BLaER1 (cell line): ENCODE data around the gene LSP1.

ENCODE experiments used
- H3K27ac ChIP-seq: shearing (Covaris generic); formaldehyde crosslinking; 2 replicates; pipeline ENCODE4 v1.8.1; 2022
- H3K27me3 ChIP-seq: shearing (Covaris generic); formaldehyde crosslinking; 2 replicates; pipeline ENCODE4 v1.8.1; 2022
- H3K36me3 ChIP-seq: shearing (Covaris generic); formaldehyde crosslinking; 2 replicates; pipeline ENCODE4 v1.8.1; 2022
- H3K4me1 ChIP-seq: shearing (Covaris generic); formaldehyde crosslinking; 2 replicates; pipeline ENCODE4 v1.8.1; 2022
- H3K4me2 ChIP-seq: shearing (Covaris generic); formaldehyde crosslinking; 2 replicates; pipeline ENCODE4 v1.8.1; 2022
- H3K4me3 ChIP-seq: shearing (Covaris generic); formaldehyde crosslinking; 2 replicates; pipeline ENCODE4 v1.8.1; 2022
- H3K9ac ChIP-seq: shearing (Covaris generic); formaldehyde crosslinking; 2 replicates; pipeline ENCODE4 v1.8.1; 2022
- H3K9me3 ChIP-seq: shearing (Covaris generic); formaldehyde crosslinking; 2 replicates; pipeline ENCODE4 v1.8.1; 2022
- H4K20me1 ChIP-seq: shearing (Covaris generic); formaldehyde crosslinking; 2 replicates; pipeline ENCODE4 v1.8.1; 2022
- Cebpa-rat ChIP-seq: shearing (Covaris generic); IDR thresholded peaks from 2 replicates; pipeline ENCODE4 v1.8.1; 2022

LSP1 gene

DNA sequence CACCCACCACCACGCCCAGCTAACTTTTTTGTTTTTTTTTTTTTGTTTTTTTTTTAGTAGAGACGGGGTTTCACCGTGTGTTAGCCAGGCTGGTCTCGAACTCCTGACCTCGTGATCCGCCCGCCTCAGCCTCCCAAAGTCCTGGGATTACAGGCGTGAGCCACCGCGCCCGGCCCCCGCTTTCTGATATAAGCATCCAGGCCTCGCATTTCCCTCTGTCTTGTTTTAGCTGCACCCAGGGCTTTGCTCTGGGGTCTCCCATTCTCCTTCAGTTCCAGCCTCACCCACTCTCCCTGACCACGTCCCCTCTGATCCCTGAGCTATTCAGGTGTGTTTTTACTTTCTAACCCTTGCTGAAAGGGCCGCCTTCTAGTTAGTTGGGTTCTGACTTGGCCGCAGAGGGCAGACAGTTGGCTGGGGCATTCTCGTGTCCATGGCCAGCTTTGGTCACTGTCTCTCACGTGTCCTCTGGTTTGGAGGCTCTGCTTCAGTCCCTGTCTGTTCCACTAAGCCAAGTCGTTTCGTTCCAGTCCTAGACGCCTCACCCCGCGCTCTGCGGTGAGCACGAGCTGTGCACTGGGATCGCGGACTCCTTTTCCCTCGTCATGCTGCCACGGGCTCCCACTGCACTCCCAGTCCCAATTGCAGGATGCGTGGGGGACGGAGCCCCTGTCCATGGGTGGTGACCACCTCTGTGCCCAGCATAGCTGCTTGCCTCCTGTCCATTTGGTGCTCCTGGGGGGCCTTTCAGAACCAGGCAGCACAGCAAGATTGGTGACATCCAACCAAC, 60.6 kb downstream of the LSP1 start:
- no peaks in the 10 kb centered on the region for H3K27me3 ChIP-seq
- peaks cover 45% of the 10 kb centered on the region for H3K4me1 ChIP-seq
- H3K9ac ChIP-seq: no peak overlapping the region
- H3K27ac ChIP-seq: no peak overlapping the region
- no peaks in the 10 kb centered on the region for H3K36me3 ChIP-seq
- H3K9me3 ChIP-seq: no peaks in the 10 kb centered on the region
- no peaks in the 10 kb centered on the region for H4K20me1 ChIP-seq
- H3K4me3 ChIP-seq: no peak overlapping the region
- TF ChIP-seq Cebpa-rat: no peak
- H3K4me2 ChIP-seq: no peak overlapping the region

DNA sequence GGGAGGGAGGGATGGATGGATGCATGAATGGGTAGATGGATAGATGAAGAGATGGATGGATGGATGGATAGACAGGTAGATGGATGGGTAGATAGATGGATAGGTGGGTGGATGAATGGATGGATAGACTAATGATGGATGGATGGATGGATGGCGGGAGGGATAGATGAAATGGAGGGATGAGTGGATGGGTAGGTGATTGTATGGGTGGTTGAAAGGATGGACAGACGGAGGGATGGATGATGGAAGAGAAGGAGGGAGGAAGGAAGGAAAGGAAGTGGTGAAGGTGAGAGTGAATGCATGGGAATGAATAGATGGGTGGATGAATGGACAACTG, 62.9 kb downstream of the LSP1 start:
- Histone ChIP-seq H3K4me2 (peak overlapping the region; percentile 42; the same call in 1 of the 2 replicates), H3K36me3 (no peaks in the 10 kb centered on the region), H3K4me1 (peaks cover 55% of the 10 kb centered on the region), H3K9me3 (no peaks in the 10 kb centered on the region), H3K27ac (no peak overlapping the region), H3K27me3 (no peaks in the 10 kb centered on the region), H3K4me3 (no peak overlapping the region), H4K20me1 (no peaks in the 10 kb centered on the region), H3K9ac (no peak overlapping the region)
- TF ChIP-seq Cebpa-rat: no peak

DNA sequence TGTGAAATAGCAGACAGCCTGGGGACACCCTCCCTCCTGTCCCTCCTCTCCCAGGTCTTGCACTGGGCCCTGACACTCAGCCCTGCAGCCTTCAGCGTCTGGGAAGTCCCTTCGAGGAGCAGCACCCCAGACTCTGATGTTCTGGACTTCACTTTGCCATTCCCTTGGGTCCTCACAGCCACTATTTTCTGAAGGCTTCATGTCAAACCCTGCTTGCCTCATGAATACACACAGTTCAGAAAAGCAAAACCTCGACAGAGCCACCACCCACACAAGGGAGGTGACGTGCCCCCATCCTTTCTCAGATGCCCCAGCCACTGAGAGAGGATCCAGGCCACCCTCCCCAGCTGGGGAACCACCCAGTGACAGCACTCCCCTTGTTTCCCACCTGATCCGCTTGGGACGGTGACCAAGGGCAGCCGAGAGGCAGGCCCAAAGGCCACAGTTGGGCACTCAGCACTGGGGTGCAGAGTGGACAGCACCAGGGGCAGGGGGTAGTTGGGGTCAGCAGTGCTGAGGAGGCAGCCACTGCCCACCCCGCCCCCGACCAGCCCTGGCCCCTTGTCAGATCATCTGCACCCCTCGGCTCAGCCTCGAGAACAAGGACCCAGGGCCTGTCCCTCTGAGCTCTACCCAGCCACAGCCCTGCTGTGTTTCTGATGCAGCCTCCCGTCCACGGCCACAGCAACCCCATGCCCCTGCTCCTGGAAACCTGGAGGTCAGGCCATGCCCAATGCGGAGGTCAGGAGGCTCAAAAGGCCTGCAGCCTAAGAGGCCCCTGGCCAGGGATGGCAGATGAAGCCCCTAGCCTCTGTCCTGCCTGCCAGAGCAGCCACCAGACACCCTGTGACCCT, 63.5 kb downstream of the LSP1 start:
- Histone ChIP-seq H4K20me1 (no peaks in the 10 kb centered on the region), H3K4me2 (peak overlapping the region; percentile 42; the same call in 1 of the 2 replicates), H3K4me1 (peaks cover 61% of the 10 kb centered on the region), H3K36me3 (no peaks in the 10 kb centered on the region), H3K9ac (no peak overlapping the region), H3K4me3 (no peak overlapping the region), H3K27me3 (no peaks in the 10 kb centered on the region), H3K9me3 (no peaks in the 10 kb centered on the region), H3K27ac (peak overlapping the region; percentile 30; the same call in 1 of the 2 replicates)
- no peak for TF ChIP-seq Cebpa-rat

DNA sequence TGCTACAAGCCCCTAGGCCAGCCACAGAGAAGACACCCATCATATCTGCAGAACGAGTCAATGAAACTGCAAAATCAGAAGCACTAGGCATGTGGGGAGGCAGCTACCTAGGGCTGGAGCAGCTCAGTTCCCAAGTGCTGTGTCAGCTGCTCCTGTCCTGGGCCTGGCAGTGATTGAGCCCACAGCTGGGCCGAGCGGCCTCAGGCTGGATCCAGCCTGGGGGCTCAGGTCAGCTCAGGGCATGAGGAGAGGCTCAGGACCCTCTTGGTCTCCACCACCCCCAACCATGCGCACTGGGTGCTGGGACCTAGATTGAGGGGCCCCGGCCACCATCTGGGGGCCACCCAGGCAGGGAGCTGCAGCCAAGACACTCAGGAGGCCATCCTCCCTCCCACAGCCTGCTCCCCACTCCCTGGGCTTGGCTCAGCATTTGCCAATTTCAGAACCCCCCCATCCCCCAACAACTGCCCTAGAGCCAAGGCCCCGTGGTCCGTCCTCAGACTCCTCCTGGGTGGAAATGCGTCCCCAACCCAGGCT, 64.2 kb downstream of the LSP1 start:
- Histone ChIP-seq H3K36me3 (no peaks in the 10 kb centered on the region), H3K4me3 (no peak overlapping the region), H3K9ac (no peak overlapping the region), H3K4me1 (peaks cover 67% of the 10 kb centered on the region), H3K27ac (peak overlapping the region; percentile 30; the same call in 1 of the 2 replicates), H3K27me3 (no peaks in the 10 kb centered on the region), H3K9me3 (no peaks in the 10 kb centered on the region), H4K20me1 (no peaks in the 10 kb centered on the region), H3K4me2 (peak overlapping the region; percentile 60)
- no peak for TF ChIP-seq Cebpa-rat

DNA sequence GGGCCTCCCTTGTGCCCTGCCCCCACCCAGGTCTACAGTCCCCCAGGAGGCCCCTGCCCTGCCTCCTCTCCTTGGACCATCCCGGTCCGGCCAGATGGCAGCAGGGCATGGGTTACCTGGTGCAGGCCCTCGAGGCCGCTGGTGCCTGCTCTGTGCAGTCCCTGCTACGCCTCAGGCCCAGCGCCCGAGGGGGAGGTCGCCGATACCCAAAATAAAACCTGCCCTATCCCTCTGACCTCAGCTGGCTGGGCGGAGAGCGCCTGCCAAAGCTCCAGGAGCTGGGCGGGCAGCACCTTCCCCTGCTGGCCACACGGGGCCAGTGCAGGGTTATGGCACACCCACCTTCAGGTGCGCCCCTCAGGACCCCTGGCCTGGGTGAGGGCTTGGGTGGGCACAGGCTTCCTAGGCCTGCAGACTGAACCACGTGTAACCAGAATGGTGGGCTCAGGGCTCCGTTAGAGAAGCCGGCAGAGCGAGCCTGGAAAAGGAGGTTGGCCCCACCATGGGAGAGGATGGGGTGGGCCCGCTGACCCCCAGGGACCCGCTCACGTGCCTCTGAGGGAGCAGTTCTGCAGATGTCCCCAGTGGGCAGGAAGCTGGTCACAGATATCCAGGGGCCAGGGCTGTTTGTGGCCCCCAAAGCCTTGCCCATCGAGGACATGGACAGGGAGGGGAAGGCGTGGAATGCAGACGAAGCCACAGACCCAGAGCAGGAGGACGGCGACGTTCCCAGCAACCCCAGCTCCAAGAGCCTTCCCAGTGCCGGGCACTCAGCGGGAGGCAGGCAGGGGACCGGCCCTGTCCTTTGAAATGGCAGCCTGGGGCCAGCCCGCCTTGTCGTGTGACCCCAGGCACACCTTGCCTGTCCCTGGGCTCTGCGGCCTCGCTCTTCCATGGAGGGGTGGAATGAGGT, 64.9 kb downstream of the LSP1 start:
- no peaks in the 10 kb centered on the region for H3K9me3 ChIP-seq
- peak overlapping the region; percentile 10; the same call in 1 of the 2 replicates for H3K27ac ChIP-seq
- H4K20me1 ChIP-seq: no peaks in the 10 kb centered on the region
- no peaks in the 10 kb centered on the region for H3K27me3 ChIP-seq
- peaks cover 67% of the 10 kb centered on the region for H3K4me1 ChIP-seq
- H3K36me3 ChIP-seq: no peaks in the 10 kb centered on the region
- H3K4me2 ChIP-seq: peak overlapping the region; percentile 60
- no peak overlapping the region for H3K9ac ChIP-seq
- TF ChIP-seq Cebpa-rat: no peak
- H3K4me3 ChIP-seq: no peak overlapping the region

DNA sequence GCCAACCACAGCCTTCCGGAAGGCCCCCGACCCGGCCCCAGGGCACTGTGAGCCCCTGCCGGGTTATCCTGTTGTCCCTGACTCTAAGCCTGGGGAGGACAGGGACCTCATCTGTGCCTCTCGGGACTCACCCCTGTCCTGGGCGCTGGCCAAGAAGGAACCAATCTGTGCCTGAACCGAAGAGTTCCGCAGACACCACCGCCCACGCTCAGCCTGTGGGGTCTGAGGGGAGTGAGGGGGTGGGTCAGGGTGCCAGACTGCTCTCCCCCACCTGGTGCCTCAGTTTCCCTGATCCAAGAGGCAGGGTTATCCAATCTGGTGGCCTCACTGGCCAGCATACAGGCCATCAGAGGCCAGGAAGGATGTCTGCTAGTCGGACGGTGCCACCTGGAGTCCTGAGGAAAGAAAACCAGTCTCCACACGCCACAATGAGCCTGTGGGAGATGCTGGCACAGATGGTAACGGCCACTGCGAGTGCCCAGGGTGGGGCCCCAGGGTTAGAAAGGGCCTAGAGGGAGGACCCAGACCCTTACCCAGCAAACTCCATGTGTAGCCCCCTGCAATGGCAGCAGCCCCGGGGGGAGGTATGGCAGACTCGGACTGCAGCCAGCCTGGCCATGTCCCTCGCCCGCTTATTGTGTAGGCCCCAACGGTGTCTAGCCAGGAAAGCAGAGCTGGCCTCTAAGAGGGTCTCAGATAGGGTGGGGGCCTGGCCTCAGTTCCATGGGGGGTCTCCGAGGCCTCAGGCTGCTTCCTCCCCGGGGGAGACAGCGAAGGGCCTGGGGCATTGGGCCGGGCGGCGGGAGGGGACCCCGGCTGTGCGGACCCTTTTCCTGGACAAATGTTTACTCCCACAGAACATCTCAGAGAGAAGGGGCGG, 65.8 kb downstream of the LSP1 start:
- H3K9me3 ChIP-seq: no peaks in the 10 kb centered on the region
- peak overlapping the region; percentile 60 for H3K4me2 ChIP-seq
- peak overlapping the region; percentile 10; the same call in 1 of the 2 replicates for H3K27ac ChIP-seq
- H3K9ac ChIP-seq: no peak overlapping the region
- peaks cover 73% of the 10 kb centered on the region for H3K4me1 ChIP-seq
- H3K27me3 ChIP-seq: no peaks in the 10 kb centered on the region
- H4K20me1 ChIP-seq: no peaks in the 10 kb centered on the region
- H3K36me3 ChIP-seq: no peaks in the 10 kb centered on the region
- H3K4me3 ChIP-seq: no peak overlapping the region
- TF ChIP-seq Cebpa-rat: no peak

DNA sequence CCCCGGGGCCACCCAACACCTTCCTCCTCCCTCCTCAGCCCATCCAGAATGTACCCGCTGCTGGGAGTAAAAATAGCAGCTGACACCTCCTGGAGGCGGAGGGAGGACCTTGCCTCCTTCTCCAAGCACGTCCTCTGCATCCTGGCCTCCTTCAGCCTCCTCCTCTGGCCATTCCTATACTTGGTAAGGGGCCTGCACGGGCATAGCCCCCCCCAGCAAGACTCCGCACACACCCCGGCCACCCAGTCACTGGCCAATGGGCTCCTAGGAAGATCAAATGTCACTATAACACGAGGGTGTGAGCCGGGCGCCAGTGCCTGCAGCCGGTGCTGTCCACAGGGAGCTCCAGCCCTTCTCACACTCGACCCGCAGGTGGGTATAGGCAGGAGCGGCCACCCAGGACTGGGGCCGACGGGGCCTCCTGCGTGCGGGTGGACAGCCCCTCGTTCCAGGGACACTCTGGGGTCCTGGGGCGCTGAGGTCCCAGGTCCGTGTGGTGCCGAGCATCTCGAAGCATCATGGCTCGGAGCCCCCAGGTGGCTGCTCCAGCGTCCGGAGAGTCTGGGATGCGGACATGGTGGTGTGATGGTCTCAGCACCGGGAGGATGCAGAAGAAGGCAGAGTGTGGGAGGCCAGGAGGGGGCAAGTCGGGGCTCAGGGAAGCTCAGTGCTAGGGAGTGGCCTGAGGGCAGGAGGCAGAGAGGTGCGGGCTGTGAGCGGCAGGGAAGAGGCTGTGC, 66.7 kb downstream of the LSP1 start, which contains the start of gene TNNT3:
TNNT3 (plus strand) TSS at position 313 of the 737 bp plus-strand sequence. CDS start 3,172 bp downstream, outside the sequence.
- Histone ChIP-seq H3K9me3 (no peaks in the 10 kb centered on the region), H3K27ac (0 out of 2 replicates have a peak within 1 kb of the TSS, but pooled peaks have one; percentile 13), H3K4me1 (peaks cover 73% of the 10 kb centered on the region), H3K36me3 (no peaks in the 10 kb centered on the region), H3K9ac (no peak within 1 kb of the TSS), H4K20me1 (no peaks in the 10 kb centered on the region), H3K4me2 (peak within 1 kb of the TSS; percentile 80), H3K27me3 (no peaks in the 10 kb centered on the region), H3K4me3 (no peak within 1 kb of the TSS)
- no peak for TF ChIP-seq Cebpa-rat
